K562 (cell line): ENCODE data around the gene CRYBG1. TPM values are rescaled to one million over a fixed set of nuclear protein-coding genes. Genes with fewer than 3 reads are reported as not detected.

Source experiments
- ATAC-seq: fragments of 200-7000 bp; cut with Tn5 transposase; 3 replicates; pipeline ENCODE4 v1.9.1; 2020; ENCODE audit warnings: moderate library complexity
- BruUV-seq: library from RNA; stranded (reverse); fragments of 400-500 nt; replicated peaks from 2 replicates; lab custom pipeline; 2021; lab: Mats Ljungman, UMichigan
- CTCF ChIA-PET: fragments of 300-600 bp; formaldehyde crosslinking; extraction: SDS; loops from one replicate; lab custom pipeline; 2021; ENCODE audit warnings: low intra/inter-chr PET ratio; lab: Yijun Ruan, JAX
- POLR2A ChIA-PET: fragments of 300-600, 350-650 bp; sonication (Branson Sonifier 250); formaldehyde crosslinking; extraction: SDS; loops from one replicate; lab custom pipeline; 2021; ENCODE audit warnings: antibody characterized with exemption, inconsistent platforms; lab: Yijun Ruan, JAX
- DNase-seq, 4 experiments: peaks; one replicate each; pipeline versions ENCODE4 v3.0.0 to v3.0.0-alpha.2; 2011 to 2018; ENCODE audit warnings: low spot score in 3 of 4, mixed read lengths in 3 of 4; ENCODE audit errors: extremely low read depth in 1 of 4
- FAIRE-seq: peaks from 2 replicates; lab custom pipeline; 2011; peaks lifted over from hg19 to GRCh38; lab: Jason Lieb, UNC
- H2AFZ ChIP-seq: 2 replicates; pipeline ENCODE4 v1.6.0; 2011; ENCODE audit warnings: low read depth, low read length, control low read depth, inconsistent platforms
- H3K27ac ChIP-seq: fragments of 200-600 bp; 3 replicates; pipeline ENCODE4 v1.8.0; 2011; ENCODE audit warnings: low read depth, mild to moderate bottlenecking, control low read depth, inconsistent platforms, low read length, moderate library complexity, mixed read lengths; ENCODE audit errors: extremely low read depth
- H3K27me3 ChIP-seq, 2 experiments: fragments of 300-600 bp in 1 of 2; 2 replicates in 1 of 2; 3 replicates in 1 of 2; pipeline versions ENCODE4 v1.6.0 to v1.8.0; 2011; ENCODE audit warnings: inconsistent platforms in 2 of 2, low read length in 2 of 2, mild to moderate bottlenecking in 1 of 2, mixed read lengths in 1 of 2, moderate library complexity in 1 of 2; ENCODE audit not compliant: control insufficient read depth in 2 of 2, insufficient read depth in 2 of 2
- H3K36me3 ChIP-seq: fragments of 300-600 bp; 3 replicates; pipeline ENCODE4 v1.8.0; 2011; ENCODE audit warnings: mild to moderate bottlenecking, low read length, inconsistent platforms; ENCODE audit not compliant: control insufficient read depth, insufficient read depth
- H3K4me1 ChIP-seq, 2 experiments: fragments of 200-600 bp in 1 of 2; replicated peaks in 1 of 2; 2 replicates in 1 of 2; 3 replicates in 1 of 2; pipeline versions ENCODE4 v1.5.1 to v1.8.0; 2011; ENCODE audit warnings: inconsistent platforms in 2 of 2, low read length in 2 of 2, mild to moderate bottlenecking in 1 of 2, mixed read lengths in 1 of 2, moderate library complexity in 1 of 2; ENCODE audit not compliant: control insufficient read depth in 2 of 2, insufficient read depth in 2 of 2
- H3K4me2 ChIP-seq: 2 replicates; pipeline ENCODE4 v1.6.1; 2011; ENCODE audit warnings: low read length, control low read depth, inconsistent platforms, mixed read lengths; ENCODE audit not compliant: insufficient read depth
- H3K4me3 ChIP-seq: fragments of 200-600 bp; sonication (generic), shearing (Covaris generic); 2 replicates; pipeline ENCODE4 v1.5.1; 2016; ENCODE audit warnings: control low read depth, inconsistent platforms
- H3K79me2 ChIP-seq: fragments of 200-600 bp; 3 replicates; pipeline ENCODE4 v1.8.0; 2011; ENCODE audit warnings: low read length, inconsistent platforms; ENCODE audit not compliant: control insufficient read depth, insufficient read depth
- H3K9ac ChIP-seq, 2 experiments: 2 replicates each; pipeline versions ENCODE4 v1.6.0 to v1.6.1; 2011; ENCODE audit warnings: low read depth in 2 of 2, low read length in 2 of 2, control low read depth in 1 of 2, inconsistent platforms in 1 of 2, mild to moderate bottlenecking in 1 of 2, mixed read lengths in 1 of 2; ENCODE audit not compliant: insufficient read depth in 1 of 2
- H3K9me1 ChIP-seq: one replicate; pipeline ENCODE4 v1.6.0; 2011; ENCODE audit warnings: inconsistent platforms, mild to moderate bottlenecking, low read length, moderate library complexity; ENCODE audit not compliant: control insufficient read depth, insufficient read depth
- H3K9me3 ChIP-seq: replicated peaks from 2 replicates; pipeline ENCODE4 v1.5.1; 2011; ENCODE audit warnings: low read depth, low read length, inconsistent platforms; ENCODE audit not compliant: control insufficient read depth, insufficient read depth
- H4K20me1 ChIP-seq: replicated peaks from 2 replicates; pipeline ENCODE4 v1.6.1; 2011; ENCODE audit warnings: low read length, inconsistent platforms, mixed read lengths; ENCODE audit not compliant: control insufficient read depth, insufficient read depth
- CBX8 ChIP-seq: fragments of 200-600 bp; sonication (generic); IDR thresholded peaks from 2 replicates; pipeline ENCODE4 v1.6.1; 2012; ENCODE audit warnings: borderline replicate concordance, mixed run types, low read depth, mild to moderate bottlenecking, moderate library complexity, mixed read lengths, low read length, control low read depth, inconsistent platforms; ENCODE audit not compliant: poor library complexity, severe bottlenecking; ENCODE audit errors: extremely low read depth
- ESRRB ChIP-seq: fragments of 250-450 bp; sonication (Bioruptor Pico); IDR thresholded peaks from 2 replicates; pipeline ENCODE4 v1.5.0; 2020; ENCODE audit warnings: mild to moderate bottlenecking, moderate library complexity, borderline replicate concordance
- GATA2 ChIP-seq: sonication (generic); formaldehyde crosslinking; IDR thresholded peaks from 2 replicates; pipeline ENCODE4 v1.4.0; 2020; ENCODE audit warnings: mild to moderate bottlenecking, missing genetic modification reagents
- HMG20B ChIP-seq: fragments of 250-450 bp; sonication (Bioruptor Pico); IDR thresholded peaks from 2 replicates; pipeline ENCODE4 v1.5.0; 2021; ENCODE audit warnings: mild to moderate bottlenecking
- HNRNPH1 ChIP-seq: fragments of 200-400 bp; formaldehyde crosslinking; optimal IDR thresholded peaks from 2 replicates; pipeline ENCODE3; 2017; ENCODE audit warnings: low read depth, mild to moderate bottlenecking, low read length, moderate library complexity
- NCOA6 ChIP-seq: fragments of 450-650 bp; IDR thresholded peaks from 2 replicates; pipeline ENCODE4 v1.6.1; 2017; ENCODE audit warnings: mild to moderate bottlenecking
- PML ChIP-seq: IDR thresholded peaks from 2 replicates; pipeline ENCODE4 v1.6.1; 2012; ENCODE audit warnings: low read length, inconsistent platforms
- SMAD3 ChIP-seq: fragments of 450-650 bp; formaldehyde crosslinking; conservative IDR thresholded peaks from 2 replicates; pipeline ENCODE4 v1.4.0; 2020; ENCODE audit warnings: mild to moderate bottlenecking
- SP1 ChIP-seq: sonication (generic); formaldehyde crosslinking; IDR thresholded peaks from 2 replicates; pipeline ENCODE4 v1.8.1; 2022; ENCODE audit warnings: mild to moderate bottlenecking, missing genetic modification reagents
- ZFP30 ChIP-seq: fragments of 250-450 bp; sonication (Bioruptor Pico); IDR thresholded peaks from 2 replicates; pipeline ENCODE4 v1.8.0; 2022; ENCODE audit warnings: moderate library complexity, mild to moderate bottlenecking, inconsistent platforms, borderline replicate concordance
- ZNF277 ChIP-seq: fragments of 250-450 bp; sonication (Bioruptor Pico); IDR thresholded peaks from 2 replicates; pipeline ENCODE4 v1.8.0; 2022; ENCODE audit warnings: inconsistent platforms, mild to moderate bottlenecking, moderate library complexity, borderline replicate concordance
- ZNF764 ChIP-seq: fragments of 250-450 bp; sonication (Bioruptor Pico); IDR thresholded peaks from 2 replicates; pipeline ENCODE4 v1.4.0; 2020; ENCODE audit warnings: low read depth, mild to moderate bottlenecking, moderate library complexity
- ZNF780A ChIP-seq: fragments of 250-450 bp; sonication (Bioruptor Pico); IDR thresholded peaks from 2 replicates; pipeline ENCODE4 v1.5.0; 2021; ENCODE audit warnings: mild to moderate bottlenecking
- ZSCAN32 ChIP-seq: fragments of 450-650 bp; formaldehyde crosslinking; IDR thresholded peaks from 2 replicates; pipeline ENCODE4 v1.4.0; 2020; ENCODE audit warnings: mild to moderate bottlenecking, moderate library complexity
- WGBS: fragments of 100-300 bp; shearing (Covaris generic); methylation state at CpG from one replicate; pipeline ENCODE4 v1.1.6; 2016; ENCODE audit warnings: low coverage, mixed read lengths; ENCODE audit not compliant: insufficient coverage; ENCODE audit errors: missing lambda C conversion rate; 5-methylcytosine and 5-hydroxymethylcytosine counted together
- in situ Hi-C: fragments of 300-500 bp; cut with MboI; formaldehyde crosslinking; loops from 4 replicates; pipeline ENCODE4 v1.15.0; 2018; ENCODE audit warnings: inconsistent platforms, mixed read lengths
- intact Hi-C: fragments of 100-400 bp; cut with micrococcal nuclease; formaldehyde crosslinking; loops from 2 replicates; pipeline ENCODE4 v1.14.2; 2022
- polyA plus RNA-seq, 8 experiments: library from polyadenylated mRNA; depleted of rRNA in 4 of 8; stranded (reverse) in 5 of 8; unstranded in 3 of 8; fragments of >200 nt; fragmentation: Nextera tagmentation in 2 of 8; fragmentation: Illumina TruSeq in 1 of 8; extraction: Ambion mirVana in 2 of 8; extraction: Trizol in 1 of 8; gene quantifications; 2 replicates each; pipeline versions ENCODE4 v1.2.1 to v1.2.3, GENCODE V29; 2011 to 2014; ENCODE audit warnings: inconsistent platforms in 1 of 8, missing spikeins in 1 of 8
- total RNA-seq, 7 experiments: library from RNA; depleted of rRNA in 6 of 7; stranded (reverse); fragments of >200 nt in 6 of 7; fragmentation: Illumina TruSeq in 2 of 7; extraction: Trizol in 2 of 7; gene quantifications; 2 replicates each; pipeline versions ENCODE4 v1.2.1 to v1.2.3, GENCODE V29; 2011 to 2021; ENCODE audit warnings: low replicate concordance in 1 of 7
- TF ChIP-seq, protein P1 (sequence below): fragments of 250-450 bp; sonication (Bioruptor Pico); IDR thresholded peaks from 2 replicates; pipeline ENCODE4 v1.5.0; 2020; ENCODE audit warnings: mild to moderate bottlenecking, borderline replicate concordance
- TF ChIP-seq, protein P2 (sequence below): sonication (generic); formaldehyde crosslinking; IDR thresholded peaks from 2 replicates; pipeline ENCODE4 v1.8.0; 2022; ENCODE audit warnings: mild to moderate bottlenecking, missing genetic modification reagents

Gene CRYBG1
- total and polyA plus RNA-seq, 9 of the 15 experiments (the other 6 are each of a cell fraction or from before 2014, with no cell fraction given), result 0.07 to 0.47 (median 0.11) TPM

DNA sequence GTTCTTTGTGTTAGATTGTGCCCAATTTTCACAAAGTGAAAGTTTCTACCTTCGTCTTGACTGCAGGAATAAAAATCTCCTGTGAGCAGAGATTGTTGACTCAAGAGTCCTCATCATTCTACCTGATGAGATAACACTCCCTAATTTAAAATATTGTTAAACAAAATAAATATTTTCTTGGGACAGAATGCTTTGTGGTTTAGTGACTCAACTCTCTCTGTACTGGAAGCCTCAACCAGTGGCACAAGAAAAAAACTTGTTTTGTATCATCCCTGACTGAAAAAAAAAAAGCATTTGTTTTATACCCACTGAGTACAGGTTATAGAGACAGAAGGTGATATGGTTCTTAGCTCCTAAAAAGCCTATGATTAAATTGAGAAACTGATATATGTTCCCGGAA is 78.9 kb downstream of the CRYBG1 start:
- TF ChIP-seq GATA2 (CRISPR knock-in tag) (no peak), HMG20B (CRISPR knock-in tag) (no peak), ZNF764 (CRISPR knock-in tag) (no peak), ZNF277 (CRISPR knock-in tag) (no peak), ZFP30 (CRISPR knock-in tag) (no peak), SMAD3 (CRISPR knock-in tag) (no peak), CBX8 (no peak), ESRRB (CRISPR knock-in tag) (no peak), ZNF780A (CRISPR knock-in tag) (no peak), NCOA6 (no peak), HNRNPH1 (no peak), PML (no peak), SP1 (CRISPR knock-in tag) (no peak), ZSCAN32 (CRISPR knock-in tag) (no peak)
- TF ChIP-seq, protein P1, sequence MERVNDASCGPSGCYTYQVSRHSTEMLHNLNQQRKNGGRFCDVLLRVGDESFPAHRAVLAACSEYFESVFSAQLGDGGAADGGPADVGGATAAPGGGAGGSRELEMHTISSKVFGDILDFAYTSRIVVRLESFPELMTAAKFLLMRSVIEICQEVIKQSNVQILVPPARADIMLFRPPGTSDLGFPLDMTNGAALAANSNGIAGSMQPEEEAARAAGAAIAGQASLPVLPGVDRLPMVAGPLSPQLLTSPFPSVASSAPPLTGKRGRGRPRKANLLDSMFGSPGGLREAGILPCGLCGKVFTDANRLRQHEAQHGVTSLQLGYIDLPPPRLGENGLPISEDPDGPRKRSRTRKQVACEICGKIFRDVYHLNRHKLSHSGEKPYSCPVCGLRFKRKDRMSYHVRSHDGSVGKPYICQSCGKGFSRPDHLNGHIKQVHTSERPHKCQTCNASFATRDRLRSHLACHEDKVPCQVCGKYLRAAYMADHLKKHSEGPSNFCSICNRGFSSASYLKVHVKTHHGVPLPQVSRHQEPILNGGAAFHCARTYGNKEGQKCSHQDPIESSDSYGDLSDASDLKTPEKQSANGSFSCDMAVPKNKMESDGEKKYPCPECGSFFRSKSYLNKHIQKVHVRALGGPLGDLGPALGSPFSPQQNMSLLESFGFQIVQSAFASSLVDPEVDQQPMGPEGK (CRISPR knock-in tag), result no peak
- TF ChIP-seq, protein P2, sequence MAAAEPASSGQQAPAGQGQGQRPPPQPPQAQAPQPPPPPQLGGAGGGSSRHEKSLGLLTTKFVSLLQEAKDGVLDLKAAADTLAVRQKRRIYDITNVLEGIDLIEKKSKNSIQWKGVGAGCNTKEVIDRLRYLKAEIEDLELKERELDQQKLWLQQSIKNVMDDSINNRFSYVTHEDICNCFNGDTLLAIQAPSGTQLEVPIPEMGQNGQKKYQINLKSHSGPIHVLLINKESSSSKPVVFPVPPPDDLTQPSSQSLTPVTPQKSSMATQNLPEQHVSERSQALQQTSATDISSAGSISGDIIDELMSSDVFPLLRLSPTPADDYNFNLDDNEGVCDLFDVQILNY (CRISPR knock-in tag), result no peak
- BruUV-seq, result no TSS peak
- in situ Hi-C loops (no loop called here), intact Hi-C loops (no loop called here)
- H3K4me1 ChIP-seq, result no peaks in the 10 kb centered on the region; a peak in 1 of 5 replicates
- POLR2A ChIA-PET, result no interaction called here
- no peak overlapping the region for H3K4me3 ChIP-seq
- H3K9me1 ChIP-seq, result no peaks in the 10 kb centered on the region
- no peak overlapping the region for H3K9ac ChIP-seq
- no peaks in the 10 kb centered on the region for H3K79me2 ChIP-seq
- 0% methylated on average over 2 of the region's 2 CpGs for WGBS
- ATAC-seq (no peak), DNase-seq (no peak), FAIRE-seq (no peak)
- no peaks in the 10 kb centered on the region for H4K20me1 ChIP-seq
- H3K27ac ChIP-seq, result no peak overlapping the region
- H2AFZ ChIP-seq, result no peak overlapping the region
- H3K27me3 ChIP-seq, result peaks cover 4 to 6% of the 10 kb centered on the region in 2 experiments; a peak in 2 of 5 replicates
- no peaks in the 10 kb centered on the region for H3K9me3 ChIP-seq
- H3K36me3 ChIP-seq, result no peaks in the 10 kb centered on the region
- no peak overlapping the region for H3K4me2 ChIP-seq
- CTCF ChIA-PET, result no interaction called here
